GM23248 (cell line): ENCODE measurements around the gene LILRB3. TPM values are rescaled to one million over a fixed set of nuclear protein-coding genes. Genes with fewer than 3 reads are reported as not detected.
A peak's percentile ranks its signal among the peaks of the same experiment; 100 is the strongest.

Experiments used
- DNase-seq: peaks from one replicate; pipeline ENCODE4 v3.0.0-alpha.2; 2015
- H2AFZ ChIP-seq: fragments of 200-600 bp; sonication (generic); 2 replicates; pipeline ENCODE4 v1.6.1; 2016; ENCODE audit warnings: antibody characterized with exemption
- H3F3A ChIP-seq: fragments of 200-600 bp; sonication (generic); 2 replicates; pipeline ENCODE4 v1.6.1; 2016; ENCODE audit warnings: mild to moderate bottlenecking, antibody characterized with exemption, mixed run types; ENCODE audit not compliant: insufficient read depth
- H3K27ac ChIP-seq: fragments of 200-600 bp; sonication (generic); 2 replicates; pipeline ENCODE4 v1.5.1; 2016; ENCODE audit warnings: mild to moderate bottlenecking
- H3K27me3 ChIP-seq: fragments of 200-600 bp; sonication (generic); replicated peaks from 2 replicates; pipeline ENCODE4 v1.6.1; 2016; ENCODE audit warnings: mild to moderate bottlenecking; ENCODE audit not compliant: insufficient read depth
- H3K36me3 ChIP-seq: fragments of 200-600 bp; sonication (generic); 2 replicates; pipeline ENCODE4 v1.6.1; 2016; ENCODE audit warnings: low read depth, mild to moderate bottlenecking
- H3K4me1 ChIP-seq: fragments of 200-600 bp; sonication (generic); 2 replicates; pipeline ENCODE4 v1.6.1; 2016; ENCODE audit warnings: mild to moderate bottlenecking; ENCODE audit not compliant: insufficient read depth
- H3K4me2 ChIP-seq: fragments of 200-600 bp; sonication (generic); one replicate; pipeline ENCODE4 v1.6.1; 2016; ENCODE audit warnings: mild to moderate bottlenecking; ENCODE audit not compliant: unreplicated experiment
- H3K4me3 ChIP-seq: fragments of 200-600 bp; sonication (generic); 2 replicates; pipeline ENCODE4 v1.5.1; 2016; ENCODE audit warnings: mild to moderate bottlenecking
- H3K79me2 ChIP-seq: fragments of 200-600 bp; sonication (generic); 2 replicates; pipeline ENCODE4 v1.6.1; 2016; ENCODE audit warnings: mild to moderate bottlenecking; ENCODE audit not compliant: insufficient read depth
- H3K9ac ChIP-seq: fragments of 200-600 bp; sonication (generic); 2 replicates; pipeline ENCODE4 v1.6.1; 2016; ENCODE audit warnings: mild to moderate bottlenecking
- H3K9me2 ChIP-seq: fragments of 200-600 bp; sonication (generic); 2 replicates; pipeline ENCODE4 v1.6.1; 2016; ENCODE audit warnings: mixed run types, mild to moderate bottlenecking, moderate library complexity; ENCODE audit not compliant: insufficient read depth
- H3K9me3 ChIP-seq: fragments of 200-600 bp; sonication (generic); one replicate; pipeline ENCODE4 v1.6.1; 2017; ENCODE audit warnings: low read depth
- H4K20me1 ChIP-seq: fragments of 200-600 bp; sonication (generic); 2 replicates; pipeline ENCODE4 v1.6.0; 2016; ENCODE audit not compliant: insufficient read depth
- EZH2 ChIP-seq: fragments of 200-600 bp; sonication (generic); IDR thresholded peaks from 2 replicates; pipeline ENCODE4 v1.6.1; 2018; ENCODE audit warnings: antibody characterized with exemption, mild to moderate bottlenecking; ENCODE audit not compliant: insufficient read depth, poor library complexity, severe bottlenecking
- EZH2phosphoT487 ChIP-seq: fragments of 200-600 bp; sonication (generic); IDR thresholded peaks from 2 replicates; pipeline ENCODE4 v1.6.1; 2018; ENCODE audit warnings: antibody characterized with exemption, moderate library complexity, mild to moderate bottlenecking, low read depth; ENCODE audit not compliant: insufficient read depth
- WGBS, 2 experiments: methylation state at CpG; one replicate each; pipeline ENCODE4 v1.1.6; 2015 to 2017; ENCODE audit warnings: low lambda C conversion rate in 2 of 2, low coverage in 1 of 2; ENCODE audit errors: missing lambda C conversion rate in 2 of 2; 5-methylcytosine and 5-hydroxymethylcytosine counted together
- in situ Hi-C: fragments of 300-500 bp; cut with MboI; formaldehyde crosslinking; loops from 2 replicates; pipeline ENCODE4 v1.15.0; 2020
- polyA plus RNA-seq: library from polyadenylated mRNA; unstranded; fragments of >200 nt; fragmentation: Nextera tagmentation; extraction: Ambion mirVana; gene quantifications from 2 replicates; pipeline ENCODE4 v1.2.1, GENCODE V29; 2016
- total RNA-seq: library from RNA; depleted of rRNA; stranded (reverse); fragments of >200 nt; shearing (Covaris generic); gene quantifications from 2 replicates; pipeline ENCODE4 v1.2.3, GENCODE V29; 2014

The LILRB3 gene
- total and polyA plus RNA-seq, 2 experiments from 2014 or later: 0.53 TPM; not detected in 1

DNA sequence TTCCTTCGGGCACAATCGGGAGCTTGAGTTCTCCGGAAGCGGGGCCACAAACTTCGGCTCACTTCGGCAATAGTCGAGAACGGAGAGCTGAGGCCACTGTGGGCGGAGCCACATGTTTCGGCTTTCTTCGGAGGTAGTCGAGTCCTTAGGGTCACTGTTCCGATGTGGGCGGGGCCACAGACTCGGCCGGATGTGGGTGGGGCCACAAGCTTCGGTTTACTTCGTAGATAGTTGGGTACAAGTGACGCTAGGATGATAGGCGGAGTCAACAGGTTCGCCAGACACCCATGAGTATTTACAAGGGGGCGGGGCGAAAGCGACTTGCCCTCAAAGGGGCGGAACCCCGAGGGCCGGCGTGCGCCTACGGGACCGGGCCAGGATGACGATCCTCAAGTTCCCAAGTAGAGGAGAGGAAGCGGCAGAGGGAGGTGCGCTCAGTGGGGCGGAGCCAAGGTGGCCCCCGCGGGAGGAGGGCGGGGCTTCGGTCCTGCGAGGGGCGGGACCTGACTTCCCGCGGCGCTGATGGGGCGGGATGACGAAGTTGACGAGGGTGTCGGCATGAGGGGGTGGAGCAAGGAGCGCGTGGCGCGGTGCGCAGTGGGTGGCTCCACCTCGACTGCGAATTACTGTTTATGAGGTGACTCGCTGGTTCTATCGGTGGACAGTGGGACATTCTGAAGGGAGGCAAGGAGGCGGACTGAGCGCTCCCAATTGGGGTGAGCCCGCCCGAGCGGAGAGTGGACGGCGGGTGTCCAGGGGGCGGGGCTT lies 32.9 kb downstream of the LILRB3 start:
- Histone ChIP-seq H3K9ac (peak overlapping the region; percentile 94), H3K4me2 (peak overlapping the region; percentile 59), H4K20me1 (no peaks in the 10 kb centered on the region), H3K9me2 (no peaks in the 10 kb centered on the region), H3K4me1 (peaks cover 11% of the 10 kb centered on the region), H3K9me3 (no peaks in the 10 kb centered on the region), H3K79me2 (peaks cover 72% of the 10 kb centered on the region), H3K4me3 (peak overlapping the region; percentile 87), H3K36me3 (peaks cover 6% of the 10 kb centered on the region), H3F3A (peaks cover 18% of the 10 kb centered on the region), H2AFZ (peak overlapping the region; percentile 80), H3K27me3 (no peaks in the 10 kb centered on the region), H3K27ac (peak overlapping the region; percentile 98)
- peak; percentile 100 for DNase-seq
- WGBS, 2 experiments: 0 to 1% methylated on average over 38 to 65 of the region's 65 CpGs
- TF ChIP-seq EZH2 (no peak), EZH2phosphoT487 (no peak)
- in situ Hi-C loops: no loop called here

DNA sequence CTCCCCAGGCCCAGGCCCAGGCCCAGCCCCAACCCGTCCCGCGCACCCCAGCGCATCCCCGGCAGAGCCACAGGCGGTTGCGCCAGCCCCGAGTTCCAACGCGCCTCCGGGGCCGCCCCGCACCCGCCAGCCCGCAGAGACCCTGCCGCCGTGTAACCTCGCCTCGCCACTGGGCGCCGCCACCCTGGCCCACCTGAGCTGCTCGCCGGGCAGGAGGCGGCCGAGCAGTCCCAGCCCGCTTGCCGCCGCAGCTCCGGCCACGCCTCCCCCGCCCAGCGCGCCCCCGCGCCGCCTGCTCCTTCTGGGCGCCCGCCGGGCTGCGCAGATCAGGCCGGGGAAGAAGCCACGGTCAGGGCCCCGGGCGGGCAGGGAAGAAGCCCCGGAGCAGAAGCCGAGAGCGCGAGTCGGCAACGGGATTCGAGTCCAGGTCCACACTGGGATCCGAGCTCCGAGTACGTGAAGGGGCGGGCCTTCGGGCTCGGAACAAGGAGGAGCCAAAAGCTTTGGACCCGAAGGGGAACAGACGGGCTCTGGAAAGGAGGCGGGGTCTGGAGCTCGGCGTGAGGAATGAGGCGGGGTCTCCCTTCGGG lies 33.6 kb downstream of the LILRB3 start, which contains the start of gene MBOAT7:
Gene MBOAT7, minus strand, starts transcription at position 436 of the 590 bp plus-strand sequence. CDS start 1,072 bp downstream, outside the sequence.
- Histone ChIP-seq H3K9me3 (no peaks in the 10 kb centered on the region), H3K9me2 (no peaks in the 10 kb centered on the region), H3K9ac (peak within 1 kb of the TSS; percentile 94), H3K4me1 (peaks cover 11% of the 10 kb centered on the region), H3K79me2 (peaks cover 65% of the 10 kb centered on the region), H3K4me3 (peak within 1 kb of the TSS; percentile 87), H3K4me2 (peak within 1 kb of the TSS; percentile 90), H3K36me3 (peaks cover 6% of the 10 kb centered on the region), H3K27me3 (no peaks in the 10 kb centered on the region), H3K27ac (peak within 1 kb of the TSS; percentile 98), H2AFZ (peak within 1 kb of the TSS; percentile 80), H4K20me1 (no peaks in the 10 kb centered on the region), H3F3A (peaks cover 18% of the 10 kb centered on the region)
- no peak for TF ChIP-seq EZH2
- no peak for DNase-seq
- in situ Hi-C loops: no loop called here
- WGBS, 2 experiments: 0 to 1% methylated on average over 48 to 64 of the region's 64 CpGs

DNA sequence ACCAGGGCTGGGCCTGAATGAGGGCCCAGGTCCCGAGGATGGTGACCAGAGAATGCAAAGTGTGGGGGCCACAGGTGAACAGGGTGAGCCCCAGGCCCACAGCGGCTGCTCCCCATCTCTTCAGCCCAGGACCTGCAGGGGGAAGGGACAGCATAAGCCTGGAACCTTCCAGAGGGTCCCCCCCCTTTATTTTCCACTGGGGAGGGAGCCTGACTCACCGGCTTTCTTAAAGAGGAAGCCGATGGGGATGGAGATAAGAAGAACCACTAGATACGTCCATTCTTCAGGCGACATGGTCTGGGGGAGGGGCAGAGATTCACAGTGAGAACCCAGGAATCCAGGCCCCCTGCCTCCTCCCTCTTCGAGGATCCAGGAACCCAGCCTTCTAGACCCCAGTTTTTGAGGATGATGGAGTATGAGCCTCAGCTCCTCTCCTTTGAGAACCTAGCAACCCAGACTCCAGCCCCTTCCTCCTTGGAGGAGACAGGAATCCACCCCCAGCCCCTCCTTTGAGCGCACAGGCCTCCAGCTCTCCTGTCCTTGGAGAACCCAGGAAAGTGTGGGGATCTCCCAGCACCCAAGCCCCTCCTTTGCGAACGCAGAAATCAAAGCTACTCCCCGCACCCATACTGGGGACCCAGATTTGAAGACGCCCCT lies 34.5 kb downstream of the LILRB3 start:
- no peaks in the 10 kb centered on the region for H4K20me1 ChIP-seq
- peak overlapping the region; percentile 90 for H3K4me2 ChIP-seq
- peak overlapping the region; percentile 98 for H3K27ac ChIP-seq
- peaks cover 17% of the 10 kb centered on the region for H3F3A ChIP-seq
- TF ChIP-seq EZH2phosphoT487: no peak
- no peak for TF ChIP-seq EZH2
- H3K36me3 ChIP-seq: peaks cover 2% of the 10 kb centered on the region
- H3K4me3 ChIP-seq: peak overlapping the region; percentile 87
- no peaks in the 10 kb centered on the region for H3K9me2 ChIP-seq
- peak overlapping the region; percentile 90 for H3K9ac ChIP-seq
- peaks cover 11% of the 10 kb centered on the region for H3K4me1 ChIP-seq
- peak; percentile 75 for DNase-seq
- peak overlapping the region; percentile 80 for H2AFZ ChIP-seq
- 17 to 20% methylated on average over 12 of the region's 12 CpGs for WGBS, 2 experiments
- in situ Hi-C loops: no loop called here
- H3K79me2 ChIP-seq: peaks cover 57% of the 10 kb centered on the region
- H3K9me3 ChIP-seq: no peaks in the 10 kb centered on the region
- no peaks in the 10 kb centered on the region for H3K27me3 ChIP-seq

DNA sequence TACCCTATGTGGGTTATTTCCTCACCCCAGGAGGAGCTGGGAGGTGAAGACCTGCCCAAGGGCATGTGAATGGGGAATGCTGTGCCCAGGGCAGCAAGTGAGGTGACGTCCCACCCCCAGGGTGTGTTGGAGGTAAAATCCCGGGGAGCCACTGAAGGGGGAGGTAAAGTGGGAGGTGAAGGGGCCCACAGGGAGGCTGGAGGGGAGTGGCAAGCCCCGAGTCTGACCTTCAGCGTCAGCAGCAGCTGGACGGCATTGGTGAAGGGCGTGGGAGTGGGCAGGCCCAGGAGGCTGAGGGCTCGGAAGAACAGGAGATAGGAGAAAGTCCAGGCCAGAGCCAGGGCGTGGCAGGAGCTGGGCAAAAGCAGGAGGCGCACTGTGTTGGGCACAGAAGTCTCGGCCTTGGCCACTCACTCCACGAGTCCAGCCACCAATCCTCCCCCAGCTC lies 35.8 kb downstream of the LILRB3 start:
- no peaks in the 10 kb centered on the region for H3K9me3 ChIP-seq
- no peak overlapping the region for H3K27ac ChIP-seq
- peaks cover 4% of the 10 kb centered on the region; the same call in 1 of the 2 replicates for H3K4me1 ChIP-seq
- in situ Hi-C loops: no loop called here
- 93 to 94% methylated on average over 6 to 11 of the region's 11 CpGs for WGBS, 2 experiments
- H3K27me3 ChIP-seq: no peaks in the 10 kb centered on the region
- peaks cover 3% of the 10 kb centered on the region for H3F3A ChIP-seq
- H2AFZ ChIP-seq: no peak overlapping the region
- no peaks in the 10 kb centered on the region for H3K9me2 ChIP-seq
- H3K4me2 ChIP-seq: no peak overlapping the region
- H3K9ac ChIP-seq: 0 out of 2 replicates have a peak overlapping the region, but pooled peaks have one; percentile 4
- H4K20me1 ChIP-seq: no peaks in the 10 kb centered on the region
- DNase-seq: no peak
- H3K4me3 ChIP-seq: no peak overlapping the region
- H3K36me3 ChIP-seq: 0 out of 2 replicates have a peak, but pooled peaks cover 7% of the 10 kb centered on the region
- TF ChIP-seq EZH2phosphoT487: no peak
- TF ChIP-seq EZH2: no peak
- peaks cover 43% of the 10 kb centered on the region for H3K79me2 ChIP-seq
